Neuronal stem cell (in vitro differentiated cells): ENCODE results near the gene NCK1.
"Not testable (repeated sequence)": the region's sequence is repeated elsewhere in the genome, so short reads cannot be mapped to it uniquely, and the experiment has no call there.

Experiments
- DNase-seq: peaks from one replicate; pipeline ENCODE4 v3.0.0-alpha.2; 2013; ENCODE audit warnings: low spot score
- H2AFZ ChIP-seq: one replicate; pipeline ENCODE4 v1.6.1; 2013; ENCODE audit warnings: mild to moderate bottlenecking, low read length, inconsistent platforms
- H2AK5ac ChIP-seq: 2 replicates; pipeline ENCODE4 v1.6.1; 2013; ENCODE audit warnings: low read depth, mild to moderate bottlenecking, inconsistent platforms, low read length, moderate library complexity, mixed read lengths
- H2BK120ac ChIP-seq: 2 replicates; pipeline ENCODE4 v1.6.1; 2013; ENCODE audit warnings: low read depth, mild to moderate bottlenecking, inconsistent platforms, low read length, moderate library complexity, mixed read lengths
- H2BK12ac ChIP-seq: one replicate; pipeline ENCODE4 v1.6.1; 2013; ENCODE audit warnings: low read length, inconsistent platforms
- H2BK15ac ChIP-seq: 2 replicates; pipeline ENCODE4 v1.6.1; 2013; ENCODE audit warnings: mild to moderate bottlenecking, low read length, inconsistent platforms, mixed read lengths
- H2BK5ac ChIP-seq: one replicate; pipeline ENCODE4 v1.6.1; 2013; ENCODE audit warnings: inconsistent platforms, mild to moderate bottlenecking, low read length, moderate library complexity
- H3K14ac ChIP-seq: one replicate; pipeline ENCODE4 v1.6.1; 2013; ENCODE audit warnings: low read length, inconsistent platforms
- H3K18ac ChIP-seq: 2 replicates; pipeline ENCODE4 v1.6.1; 2013; ENCODE audit warnings: low read length, inconsistent platforms
- H3K23ac ChIP-seq: 2 replicates; pipeline ENCODE4 v1.6.1; 2013; ENCODE audit warnings: low read depth, mild to moderate bottlenecking, mixed read lengths, low read length, inconsistent platforms; ENCODE audit not compliant: poor library complexity
- H3K27ac ChIP-seq: replicated peaks from 3 replicates; pipeline ENCODE4 v1.5.1; 2013; ENCODE audit warnings: low read length, inconsistent platforms
- H3K27me3 ChIP-seq, 3 experiments: 2 replicates each; pipeline ENCODE4 v1.6.1; 2013; ENCODE audit warnings: low read length in 3 of 3, mild to moderate bottlenecking in 2 of 3, inconsistent platforms in 1 of 3, low read depth in 1 of 3, mixed read lengths in 1 of 3, moderate library complexity in 1 of 3; ENCODE audit not compliant: control insufficient read depth in 3 of 3, insufficient read depth in 3 of 3
- H3K36me3 ChIP-seq, 2 donors: replicated peaks in 1 of 2; 2 replicates each; pipeline ENCODE4 v1.6.1; 2013; ENCODE audit warnings: low read length in 2 of 2; ENCODE audit not compliant: control insufficient read depth in 2 of 2, insufficient read depth in 2 of 2
- H3K4ac ChIP-seq: 2 replicates; pipeline ENCODE4 v1.6.1; 2013; ENCODE audit warnings: inconsistent platforms, mild to moderate bottlenecking, low read length, moderate library complexity
- H3K4me1 ChIP-seq, 2 donors: 1 replicate in 1 of 2; 2 replicates in 1 of 2; pipeline ENCODE4 v1.6.1; 2013; ENCODE audit warnings: low read length in 2 of 2, low read depth in 1 of 2; ENCODE audit not compliant: control insufficient read depth in 2 of 2, insufficient read depth in 1 of 2
- H3K4me2 ChIP-seq: one replicate; pipeline ENCODE4 v1.6.1; 2013; ENCODE audit warnings: mild to moderate bottlenecking, low read length, inconsistent platforms; ENCODE audit not compliant: insufficient read depth, poor library complexity, severe bottlenecking
- H3K4me3 ChIP-seq, 2 donors: 2 replicates each; pipeline ENCODE4 v1.5.1; 2013; ENCODE audit warnings: low read length in 2 of 2, mild to moderate bottlenecking in 2 of 2, inconsistent platforms in 1 of 2, moderate library complexity in 1 of 2
- H3K79me1 ChIP-seq: one replicate; pipeline ENCODE4 v1.6.1; 2013; ENCODE audit warnings: low read depth, mild to moderate bottlenecking, inconsistent platforms, low read length, moderate library complexity
- H3K9ac ChIP-seq: one replicate; pipeline ENCODE4 v1.6.1; 2013; ENCODE audit warnings: mild to moderate bottlenecking, low read depth, low read length, inconsistent platforms; ENCODE audit not compliant: poor library complexity
- H3K9me3 ChIP-seq, 2 donors: replicated peaks in 1 of 2; 2 replicates each; pipeline versions ENCODE3 to v1.6.1; 2013; ENCODE audit warnings: low read length in 2 of 2, mild to moderate bottlenecking in 2 of 2, inconsistent platforms in 1 of 2, low read depth in 1 of 2, mixed read lengths in 1 of 2, moderate library complexity in 1 of 2; ENCODE audit not compliant: control insufficient read depth in 2 of 2, insufficient read depth in 1 of 2
- H4K8ac ChIP-seq: one replicate; pipeline ENCODE4 v1.6.1; 2013; ENCODE audit warnings: low read depth, mild to moderate bottlenecking, inconsistent platforms, low read length, moderate library complexity
- H4K91ac ChIP-seq: one replicate; pipeline ENCODE4 v1.6.1; 2013; ENCODE audit warnings: low read length, low read depth, mild to moderate bottlenecking, inconsistent platforms; ENCODE audit not compliant: poor library complexity
- WGBS, 2 donors: extraction: QIAGEN DNeasy Blood & Tissue Kit; methylation state at CpG; one replicate each; pipeline ENCODE4 v1.1.7; 2013; ENCODE audit warnings: missing lambda C conversion rate in 2 of 2, mixed read lengths in 1 of 2; ENCODE audit not compliant: insufficient read length in 2 of 2, insufficient replicate concordance in 1 of 2; ENCODE audit errors: extremely low coverage in 2 of 2; 5-methylcytosine and 5-hydroxymethylcytosine counted together

The NCK1 gene

DNA sequence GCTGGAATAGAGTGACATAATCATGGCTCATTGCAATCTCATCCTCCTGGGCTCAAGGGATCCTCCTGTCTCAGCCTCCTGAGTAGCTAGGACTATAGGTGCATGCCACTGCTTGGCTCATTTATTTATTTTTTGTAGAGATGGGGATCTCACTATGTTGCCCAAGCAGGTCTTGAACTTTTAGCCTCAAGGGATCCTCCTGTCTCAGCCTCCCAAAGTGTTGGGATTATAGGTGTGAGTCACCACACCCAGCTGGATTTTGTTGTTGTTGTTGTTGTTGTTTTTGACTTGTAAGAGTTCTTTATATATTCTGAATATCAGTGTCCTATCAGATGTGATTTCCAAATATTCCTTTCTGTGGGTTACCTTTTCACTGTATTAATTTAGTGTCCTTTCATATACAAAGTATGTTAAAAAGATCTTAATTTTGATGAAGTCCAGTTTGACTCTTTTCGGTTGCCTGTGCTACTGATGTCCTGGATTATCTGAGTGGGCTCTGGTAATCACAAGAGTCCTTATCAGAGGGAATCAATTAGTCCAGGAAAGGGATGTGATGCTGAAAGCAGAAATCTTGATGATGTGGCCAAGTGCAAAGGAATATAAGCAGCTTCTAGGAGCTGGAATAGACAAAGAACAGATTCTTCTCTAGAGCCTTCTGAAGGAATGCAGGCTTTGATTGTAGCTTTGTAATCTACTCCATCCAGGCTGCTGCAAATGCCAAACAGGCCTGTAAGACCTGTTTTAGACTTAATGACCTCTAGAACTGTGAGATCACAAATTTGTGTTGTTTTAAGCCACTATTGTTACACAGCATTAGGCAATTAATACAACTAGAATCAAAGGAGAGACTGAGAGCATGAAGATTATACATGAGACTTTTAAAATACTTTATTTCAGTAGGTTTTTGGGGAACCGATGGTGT lies 30.2 kb downstream of the NCK1 start:
- Histone ChIP-seq H4K91ac (no peak overlapping the region), H3K9ac (no peak overlapping the region), H2AFZ (no peak overlapping the region), H3K18ac (no peak overlapping the region), H3K23ac (no peak overlapping the region), H2BK5ac (no peak overlapping the region), H3K4ac (no peak overlapping the region), H3K79me1 (peaks cover 3% of the 10 kb centered on the region), H2AK5ac (no peak overlapping the region), H3K27me3 (no peaks in the 10 kb centered on the region), H3K27ac (no peak overlapping the region), H4K8ac (no peak overlapping the region), H3K9me3 (peaks cover 3 to 37% of the 10 kb centered on the region in 2 donors), H3K4me3 (no peak overlapping the region), H3K36me3 (peaks cover 0 to 5% of the 10 kb centered on the region in 2 donors), H2BK12ac (no peak overlapping the region), H3K14ac (no peak overlapping the region), H2BK15ac (no peak overlapping the region), H3K4me1 (no peaks in the 10 kb centered on the region), H2BK120ac (no peak overlapping the region), H3K4me2 (no peak overlapping the region)
- WGBS, 2 donors = no CpG with 5 or more reads among the region's 2 CpGs
- no peak for DNase-seq

DNA sequence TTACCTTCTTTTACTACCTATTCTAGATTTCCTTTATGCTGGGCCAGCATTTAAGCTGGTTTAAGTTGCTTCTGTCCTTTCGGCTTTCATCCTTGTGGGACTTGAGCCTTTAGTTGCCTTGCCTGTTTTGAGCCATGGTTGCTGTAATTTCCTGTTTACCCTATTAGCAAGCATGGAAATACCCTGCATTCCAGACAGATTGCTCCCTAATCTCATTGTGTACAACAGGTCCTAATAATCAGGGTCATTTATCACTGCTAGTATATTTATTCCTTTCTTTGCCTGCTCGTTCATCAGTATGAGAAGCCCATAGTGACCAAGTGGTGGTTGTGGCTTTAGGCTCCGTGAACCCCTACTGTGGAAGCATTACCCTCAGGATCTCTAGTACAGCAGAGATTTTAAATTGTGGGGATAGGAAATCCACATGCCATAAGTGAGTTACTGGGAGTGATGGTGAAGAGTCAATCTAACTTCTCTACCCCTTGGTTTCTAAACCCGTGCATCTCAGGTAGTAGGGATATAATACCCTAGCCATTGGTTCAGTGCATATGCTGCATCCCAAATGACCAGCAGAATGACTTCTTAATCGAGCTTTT lies 31.9 kb downstream of the NCK1 start:
- DNase-seq = no peak
- no CpG with 5 or more reads among the region's 5 CpGs for WGBS, 2 donors
- H3K27ac ChIP-seq = no peak overlapping the region

DNA sequence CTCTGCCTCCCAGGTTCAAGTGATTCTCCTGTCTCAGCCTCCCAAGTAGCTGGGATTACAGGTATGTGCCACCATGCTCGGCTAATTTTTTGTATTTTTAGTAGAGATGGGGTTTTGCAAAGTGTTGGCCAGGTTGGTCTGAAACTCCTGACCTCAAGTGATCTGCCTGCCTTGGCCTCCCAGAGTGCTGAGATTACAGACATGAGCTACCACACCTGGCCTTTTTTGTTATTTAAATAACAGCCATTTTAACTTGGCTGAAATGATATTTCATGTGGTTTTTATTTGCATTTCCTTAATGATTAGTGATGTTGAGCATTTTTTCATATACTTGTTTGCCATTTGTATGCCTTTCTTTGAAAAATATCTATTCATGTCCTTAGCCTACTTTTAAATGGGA lies 35.2 kb downstream of the NCK1 start:
- DNase-seq, H3K18ac ChIP-seq, H3K4me1 ChIP-seq, H2AK5ac ChIP-seq, H3K27ac ChIP-seq, H4K8ac ChIP-seq, H3K9ac ChIP-seq, H2BK120ac ChIP-seq, H4K91ac ChIP-seq, H3K4ac ChIP-seq, H2AFZ ChIP-seq, H3K4me2 ChIP-seq, H3K36me3 ChIP-seq, H3K27me3 ChIP-seq, H2BK12ac ChIP-seq, H3K4me3 ChIP-seq, H2BK5ac ChIP-seq, H3K23ac ChIP-seq, H3K14ac ChIP-seq, H2BK15ac ChIP-seq, H3K79me1 ChIP-seq: not testable (repeated sequence)
- H3K9me3 ChIP-seq = peaks cover 2 to 31% of the 10 kb centered on the region in 2 donors
- no CpG with 5 or more reads among the region's 1 CpG for WGBS, 2 donors

More for the DNA sequence above, 31.9 kb downstream of the NCK1 start:
- H3K27me3 ChIP-seq = no peaks in the 10 kb centered on the region
- no peak overlapping the region for H2AFZ ChIP-seq
- peaks cover 3% of the 10 kb centered on the region for H3K79me1 ChIP-seq
- no peak overlapping the region for H2BK15ac ChIP-seq
- no peak overlapping the region for H2BK5ac ChIP-seq
- H3K9me3 ChIP-seq = peaks cover 3 to 34% of the 10 kb centered on the region in 2 donors
- H2BK120ac ChIP-seq = no peak overlapping the region
- no peak overlapping the region for H3K23ac ChIP-seq
- H2BK12ac ChIP-seq = no peak overlapping the region
- H4K8ac ChIP-seq = no peak overlapping the region
- H3K9ac ChIP-seq = no peak overlapping the region
- H2AK5ac ChIP-seq = no peak overlapping the region
- H3K4me1 ChIP-seq = no peaks in the 10 kb centered on the region
- H3K4ac ChIP-seq = no peak overlapping the region
- peaks cover 0 to 5% of the 10 kb centered on the region in 2 donors for H3K36me3 ChIP-seq
- no peak overlapping the region for H3K18ac ChIP-seq
- H3K14ac ChIP-seq = no peak overlapping the region
- H3K4me2 ChIP-seq = no peak overlapping the region
- H3K4me3 ChIP-seq = no peak overlapping the region
- H4K91ac ChIP-seq = no peak overlapping the region

DNA sequence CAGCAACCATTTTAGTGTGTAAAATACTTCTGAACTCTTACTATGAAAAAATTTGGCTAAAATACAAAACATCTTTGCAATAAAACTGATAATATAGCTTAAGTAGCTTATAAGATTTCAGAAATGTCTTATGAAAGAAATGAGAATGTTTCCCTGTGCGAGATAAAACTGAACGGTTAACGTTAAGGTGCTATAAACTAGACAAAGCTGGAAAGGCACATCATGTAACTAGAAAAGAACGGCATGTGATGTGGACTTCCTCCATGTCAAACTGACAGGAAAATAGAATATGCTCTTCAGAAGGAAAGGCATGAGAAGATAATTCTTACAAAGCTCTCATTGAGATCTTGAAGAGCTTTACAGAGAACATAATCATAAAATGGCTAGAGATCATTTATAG lies 36.5 kb downstream of the NCK1 start:
- no peak for DNase-seq
- no peak overlapping the region for H4K8ac ChIP-seq
- no peaks in the 10 kb centered on the region for H3K27me3 ChIP-seq
- WGBS, 2 donors = no CpG with 5 or more reads among the region's 4 CpGs
- no peak overlapping the region for H3K4me3 ChIP-seq
- no peak overlapping the region for H3K23ac ChIP-seq
- H2BK15ac ChIP-seq = no peak overlapping the region
- no peak overlapping the region for H2AFZ ChIP-seq
- no peak overlapping the region for H2BK5ac ChIP-seq
- H4K91ac ChIP-seq = no peak overlapping the region
- H3K18ac ChIP-seq = no peak overlapping the region
- peaks cover 2 to 8% of the 10 kb centered on the region in 2 donors for H3K36me3 ChIP-seq
- no peak overlapping the region for H2AK5ac ChIP-seq
- H3K4me1 ChIP-seq = no peaks in the 10 kb centered on the region
- H3K4ac ChIP-seq = no peak overlapping the region
- H2BK12ac ChIP-seq = no peak overlapping the region
- H3K4me2 ChIP-seq = no peak overlapping the region
- H3K14ac ChIP-seq = no peak overlapping the region
- H2BK120ac ChIP-seq = no peak overlapping the region
- H3K27ac ChIP-seq = no peak overlapping the region
- peaks cover 2 to 23% of the 10 kb centered on the region in 2 donors for H3K9me3 ChIP-seq
- no peak overlapping the region for H3K9ac ChIP-seq
- H3K79me1 ChIP-seq = peaks cover 3% of the 10 kb centered on the region
